Cerebellar nuclear complex (tissue), 1 donor: ENCODE measurements around the gene KLHL40.

Source experiments
- DNase-seq, 2 experiments: peaks; one replicate each; lab custom pipeline; 2025; lab: John Stamatoyannopoulos, UW

The KLHL40 gene

DNA sequence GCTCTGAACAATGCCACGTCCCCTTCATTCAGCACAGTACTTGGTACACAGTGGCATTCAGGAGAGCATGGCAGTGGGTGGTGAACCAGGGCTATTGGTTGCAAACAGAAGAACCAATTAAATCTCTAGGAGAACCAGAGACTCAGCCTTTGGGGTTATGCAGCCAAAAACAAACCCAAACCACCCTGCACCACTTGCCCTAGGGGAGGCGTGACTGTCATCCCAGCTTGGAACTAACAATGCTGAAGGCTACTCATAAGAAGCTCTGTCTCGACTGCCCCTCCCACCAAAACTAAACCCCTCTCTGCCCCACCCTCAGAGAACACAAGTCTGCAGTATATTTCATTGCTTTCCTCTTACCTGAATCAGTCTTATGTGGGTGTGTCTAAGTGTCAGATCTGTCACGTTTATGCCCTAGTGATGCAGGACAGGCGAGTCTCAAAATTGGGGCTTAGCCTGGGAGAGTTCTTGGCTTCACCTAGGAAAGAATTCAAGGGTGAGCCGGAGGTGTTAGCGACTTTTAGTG lies 15.2 kb upstream of the KLHL40 start:
- no peak for DNase-seq

DNA sequence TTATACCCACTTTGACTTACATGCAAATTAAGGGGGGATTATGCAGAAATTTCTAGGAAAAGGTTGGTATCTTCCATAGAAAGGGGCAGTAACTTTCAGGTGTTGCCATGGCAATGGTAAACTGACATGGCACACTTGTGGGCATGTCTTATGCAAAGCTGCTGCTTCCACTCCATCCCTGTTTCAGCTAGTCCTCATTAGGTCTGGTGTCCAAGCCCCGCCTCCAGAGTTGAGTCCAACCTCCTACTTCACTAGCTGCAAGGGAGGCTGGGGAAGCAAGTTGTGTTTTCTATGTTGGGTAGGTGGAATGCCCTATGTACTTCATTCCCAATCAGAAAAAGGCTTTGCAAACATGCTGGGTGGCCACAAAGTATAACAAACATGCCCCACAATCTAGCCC lies 14.7 kb upstream of the KLHL40 start:
- no peak for DNase-seq

DNA sequence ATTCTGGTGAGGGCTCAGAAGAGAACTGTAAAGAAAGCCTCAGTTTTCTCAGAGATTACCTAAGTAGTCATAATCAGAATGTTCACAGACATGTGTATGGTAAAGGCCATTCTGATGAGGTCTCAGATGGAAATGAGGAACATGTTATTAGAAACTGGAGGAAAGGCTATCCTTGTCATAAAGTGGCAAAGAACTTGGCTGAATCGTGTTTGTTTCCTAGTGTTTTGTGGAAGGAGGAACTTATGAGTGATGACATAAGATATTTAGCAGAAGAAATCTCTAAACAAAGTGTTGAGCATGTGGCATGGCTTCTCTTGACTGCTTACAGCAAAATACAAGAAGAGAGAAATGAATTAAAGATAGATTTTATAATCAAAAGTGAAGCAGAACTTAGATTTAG lies 12.8 kb upstream of the KLHL40 start:
- no peak for DNase-seq

DNA sequence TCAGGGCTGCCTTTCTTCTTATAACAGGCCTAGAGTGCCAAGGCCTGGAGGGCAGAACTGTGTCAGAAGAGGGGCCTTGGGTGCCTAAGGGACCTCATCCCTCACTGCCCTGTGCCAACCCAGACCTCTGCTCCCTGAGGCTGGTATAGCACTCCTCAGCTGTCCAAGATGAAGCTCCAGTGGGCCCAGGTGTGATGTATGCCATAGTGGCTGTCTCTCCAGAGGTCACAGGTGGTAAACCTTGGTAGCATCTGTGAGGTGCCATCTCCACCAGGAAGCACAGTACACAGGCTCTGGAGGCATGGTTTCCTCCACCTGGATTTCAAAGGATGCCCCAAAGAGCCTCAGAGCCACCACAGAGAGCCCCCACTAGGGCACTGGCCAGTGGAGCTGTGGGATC lies 12.3 kb upstream of the KLHL40 start:
- DNase-seq, result no peak

DNA sequence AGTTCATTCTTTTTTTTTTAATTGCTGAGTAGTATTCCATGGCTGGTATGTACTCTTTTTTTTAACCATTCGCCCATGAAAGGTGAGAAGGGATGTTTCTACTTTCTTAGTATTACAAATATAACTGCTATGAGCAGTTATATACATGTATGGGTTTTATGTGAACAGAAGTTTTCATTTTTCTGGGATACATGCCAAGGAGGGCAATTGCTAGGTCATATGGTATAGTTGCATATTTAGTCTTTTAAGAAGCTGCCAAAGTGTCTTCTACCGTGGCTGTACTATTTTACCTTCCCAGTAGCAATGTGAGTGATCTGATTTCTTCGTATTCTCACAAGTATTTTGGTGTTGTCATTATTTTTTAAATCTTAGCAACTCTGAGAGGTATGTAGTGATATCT lies 11.2 kb upstream of the KLHL40 start:
- no peak for DNase-seq

DNA sequence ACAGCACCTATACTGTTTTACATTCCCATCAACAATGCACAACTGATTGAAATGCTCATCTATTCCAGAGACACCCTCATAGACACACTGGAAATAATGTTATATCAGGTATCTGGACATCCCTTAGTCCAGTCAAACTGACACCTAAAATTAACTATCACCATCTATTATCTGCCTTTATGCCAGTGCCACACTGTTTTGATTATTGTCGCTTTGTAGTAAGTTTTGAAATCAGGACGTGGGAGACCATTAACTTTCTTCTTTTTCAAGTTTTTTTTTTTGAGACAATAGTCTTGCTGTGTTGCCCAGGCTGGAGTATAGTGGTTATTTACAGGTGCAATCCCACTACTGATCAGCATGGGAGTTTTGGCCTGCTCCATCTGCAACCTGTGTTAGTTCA lies 9.4 kb upstream of the KLHL40 start:
- DNase-seq, result no peak

DNA sequence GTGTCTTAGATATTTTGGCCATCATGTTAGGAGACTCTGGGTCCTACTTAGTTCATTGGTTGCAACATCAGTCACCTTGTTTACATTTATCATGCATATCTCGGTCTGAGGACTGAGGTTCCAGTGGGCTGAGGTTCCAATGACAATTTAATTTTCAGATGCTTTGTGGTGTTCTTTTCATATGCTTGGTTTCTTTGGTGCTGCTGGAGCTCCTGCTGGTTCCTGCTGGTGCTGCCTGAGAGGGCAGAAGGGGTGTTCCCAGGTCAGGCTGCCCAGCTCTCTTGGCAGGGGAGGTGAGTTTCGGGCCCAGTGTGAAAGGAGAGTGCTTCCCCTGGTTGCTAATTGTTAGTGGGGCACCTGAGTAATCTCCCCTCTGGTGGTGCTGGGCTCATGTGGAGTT lies 6.9 kb upstream of the KLHL40 start:
- DNase-seq, result no peak

DNA sequence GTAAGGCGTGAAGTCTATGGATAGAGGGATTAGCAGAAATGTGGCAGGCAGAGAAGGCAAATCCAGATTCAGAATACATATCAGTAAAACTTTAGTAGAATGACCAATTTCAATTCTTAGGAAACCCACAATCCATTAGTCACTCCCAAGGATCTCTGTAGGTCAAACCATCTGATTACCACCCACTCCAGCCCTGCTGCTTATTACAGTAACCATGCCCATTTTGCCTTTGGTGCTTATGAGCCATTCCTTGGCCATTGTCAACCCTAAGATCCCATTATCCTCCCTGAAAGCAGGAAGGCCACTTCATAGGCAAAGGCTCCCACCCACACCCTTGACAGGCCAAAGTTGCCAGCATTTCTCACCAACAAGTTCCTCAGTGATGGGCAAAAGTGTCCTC lies 5.1 kb upstream of the KLHL40 start:
- no peak for DNase-seq

DNA sequence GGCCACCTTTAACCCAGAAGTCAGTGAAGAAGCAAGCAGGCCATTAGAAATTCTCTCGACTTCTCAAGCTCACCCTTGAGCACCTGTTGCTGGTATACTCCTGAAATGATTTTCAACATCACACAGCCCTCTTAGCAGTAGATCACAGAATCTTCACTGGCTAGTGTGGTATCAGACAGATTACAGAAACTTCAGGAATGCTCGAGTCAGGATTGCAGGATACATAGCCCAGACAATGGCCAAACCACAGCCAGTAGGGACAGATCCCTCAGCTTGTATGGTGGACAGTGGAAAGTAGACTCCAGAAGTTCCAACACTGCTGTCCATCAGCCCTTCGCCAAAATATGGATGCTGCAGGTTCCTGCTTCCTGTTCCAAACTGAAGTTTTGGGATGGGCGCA lies 4.5 kb upstream of the KLHL40 start:
- DNase-seq, result no peak

DNA sequence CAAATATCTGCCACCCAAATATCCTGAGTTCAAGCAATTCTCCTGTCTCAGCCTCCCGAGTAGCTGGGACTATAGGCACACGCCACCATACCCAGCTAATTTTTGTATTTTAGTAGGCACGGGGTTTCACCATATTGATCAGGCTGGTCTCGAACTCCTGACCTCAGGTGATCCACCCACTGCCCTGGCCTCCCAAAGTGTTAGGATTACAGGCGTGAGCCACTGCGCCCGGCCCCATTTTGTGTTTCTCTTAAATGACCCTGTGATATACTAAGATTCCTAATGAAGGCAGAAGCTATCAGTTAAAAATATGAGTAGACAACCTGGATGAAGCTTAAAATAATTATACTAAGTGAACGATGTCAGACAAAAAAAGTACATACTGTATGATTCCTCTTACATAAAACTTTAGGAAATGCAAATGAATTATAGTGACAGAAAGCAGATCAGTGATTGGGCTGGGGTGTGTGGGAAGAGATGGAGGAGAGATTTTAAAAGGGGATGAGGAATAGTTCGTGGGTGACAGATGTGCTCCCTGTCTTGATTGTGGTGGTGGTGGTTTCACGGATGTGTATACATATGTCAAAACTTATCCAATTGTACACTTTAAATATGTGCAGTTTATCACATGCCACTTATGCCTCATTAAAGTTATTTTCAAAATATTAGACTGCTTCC lies 3.8 kb upstream of the KLHL40 start:
- no peak for DNase-seq

DNA sequence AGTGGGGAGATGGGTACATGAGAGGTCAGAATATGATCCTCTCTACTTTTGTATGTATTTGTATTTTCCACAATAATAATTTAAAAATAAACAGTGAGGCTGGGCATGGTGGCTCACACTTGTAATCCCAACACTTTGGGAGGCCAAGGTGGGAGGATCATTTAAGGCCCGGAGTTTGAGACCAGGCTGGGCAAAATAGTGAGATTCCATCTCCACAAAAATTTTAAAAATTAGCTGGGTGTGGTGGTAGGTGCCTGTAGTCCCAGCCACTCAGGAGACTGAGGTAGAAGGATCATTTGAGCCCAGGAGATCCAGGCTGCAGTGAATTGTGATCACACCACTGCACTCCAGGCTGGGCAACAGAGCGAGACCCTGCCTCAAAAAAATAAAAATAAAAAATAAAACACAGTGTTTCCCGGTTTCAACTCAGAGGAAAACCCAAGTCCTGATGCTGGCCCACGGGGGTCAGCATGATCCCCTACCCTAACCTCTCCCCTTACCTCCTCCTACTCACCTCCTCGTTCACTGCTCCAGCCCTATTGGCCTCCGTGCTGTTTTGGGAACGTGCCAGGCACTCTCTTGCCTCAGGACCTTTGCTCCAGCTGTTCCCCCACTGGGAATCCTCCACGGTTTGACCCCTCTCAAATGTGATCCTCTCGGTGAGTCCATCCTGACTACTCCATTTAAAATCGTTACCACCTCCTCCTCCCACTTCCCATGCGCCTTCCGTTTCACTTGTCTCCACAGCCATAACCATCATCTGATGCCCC lies 2.9 kb upstream of the KLHL40 start:
- no peak for DNase-seq

DNA sequence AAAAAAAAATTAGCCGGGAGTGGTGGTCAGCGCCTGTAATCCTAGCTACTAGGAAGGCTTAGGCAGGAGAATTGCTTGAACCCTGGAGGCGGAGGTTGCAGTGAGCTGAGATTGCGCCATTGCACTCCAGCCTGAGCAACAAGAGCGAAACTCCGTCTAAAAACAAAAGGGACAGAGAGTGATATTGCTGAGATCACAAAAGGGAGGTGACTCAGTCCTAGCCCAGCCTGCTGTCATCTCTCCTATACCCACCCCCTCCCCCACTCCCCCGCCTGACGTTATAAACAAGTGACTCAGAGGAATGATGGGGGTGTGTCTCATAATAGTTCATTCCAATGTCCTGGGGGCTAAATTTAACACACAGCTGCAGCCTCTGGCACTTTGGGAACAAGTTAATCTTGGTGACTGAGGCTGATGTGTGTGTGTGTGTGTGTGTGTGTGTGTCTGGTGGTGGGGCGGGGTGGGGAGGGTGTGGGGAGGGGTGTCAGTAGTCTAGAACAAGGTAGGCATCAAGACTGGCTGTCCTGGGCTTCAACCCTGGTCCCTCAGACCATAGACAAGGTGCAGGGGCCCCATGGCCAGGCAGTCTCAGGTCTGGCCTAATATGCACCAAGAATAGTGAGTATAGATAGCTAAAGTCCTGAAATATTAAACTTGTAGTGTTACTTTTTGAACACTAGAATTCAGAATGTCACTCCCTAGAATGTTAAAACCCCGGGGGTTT lies 1.3 kb upstream of the KLHL40 start:
- DNase-seq, result no peak

DNA sequence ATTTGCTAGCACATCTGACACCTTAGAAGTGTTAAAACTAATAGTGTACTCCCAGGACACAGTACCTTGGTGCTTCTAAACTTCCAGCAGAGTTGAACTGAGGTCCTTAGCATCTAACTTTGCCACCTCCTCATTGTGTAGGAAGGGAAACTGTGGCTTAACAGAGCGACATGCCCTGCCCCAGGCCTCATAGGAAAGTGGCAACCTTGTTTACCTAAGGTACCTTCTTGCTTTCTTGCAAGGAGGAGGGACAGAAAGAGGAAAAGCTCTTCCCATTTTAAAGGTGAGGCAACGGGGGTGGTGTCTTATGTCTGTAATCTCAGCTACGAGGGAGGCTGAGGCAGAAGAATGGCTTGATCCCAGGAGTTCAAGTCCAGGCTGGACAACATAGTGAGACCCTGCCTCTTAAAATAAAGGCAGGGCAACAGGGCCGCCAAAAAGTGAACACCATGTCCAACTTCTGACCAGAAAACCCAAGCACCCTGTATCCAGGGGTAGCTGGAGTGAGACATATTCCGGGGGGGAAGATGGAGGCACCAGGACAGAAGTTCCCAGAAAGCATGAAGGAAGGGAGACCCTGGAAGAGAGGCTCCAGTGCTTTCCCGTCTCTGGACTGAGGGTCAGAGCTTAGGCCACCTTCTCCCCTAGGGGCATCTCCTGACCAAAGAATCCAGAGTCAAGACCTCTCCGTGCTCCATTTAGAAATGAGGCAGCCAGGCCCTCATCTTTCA lies 540 bp upstream of the KLHL40 start:
- DNase-seq, result no peak

DNA sequence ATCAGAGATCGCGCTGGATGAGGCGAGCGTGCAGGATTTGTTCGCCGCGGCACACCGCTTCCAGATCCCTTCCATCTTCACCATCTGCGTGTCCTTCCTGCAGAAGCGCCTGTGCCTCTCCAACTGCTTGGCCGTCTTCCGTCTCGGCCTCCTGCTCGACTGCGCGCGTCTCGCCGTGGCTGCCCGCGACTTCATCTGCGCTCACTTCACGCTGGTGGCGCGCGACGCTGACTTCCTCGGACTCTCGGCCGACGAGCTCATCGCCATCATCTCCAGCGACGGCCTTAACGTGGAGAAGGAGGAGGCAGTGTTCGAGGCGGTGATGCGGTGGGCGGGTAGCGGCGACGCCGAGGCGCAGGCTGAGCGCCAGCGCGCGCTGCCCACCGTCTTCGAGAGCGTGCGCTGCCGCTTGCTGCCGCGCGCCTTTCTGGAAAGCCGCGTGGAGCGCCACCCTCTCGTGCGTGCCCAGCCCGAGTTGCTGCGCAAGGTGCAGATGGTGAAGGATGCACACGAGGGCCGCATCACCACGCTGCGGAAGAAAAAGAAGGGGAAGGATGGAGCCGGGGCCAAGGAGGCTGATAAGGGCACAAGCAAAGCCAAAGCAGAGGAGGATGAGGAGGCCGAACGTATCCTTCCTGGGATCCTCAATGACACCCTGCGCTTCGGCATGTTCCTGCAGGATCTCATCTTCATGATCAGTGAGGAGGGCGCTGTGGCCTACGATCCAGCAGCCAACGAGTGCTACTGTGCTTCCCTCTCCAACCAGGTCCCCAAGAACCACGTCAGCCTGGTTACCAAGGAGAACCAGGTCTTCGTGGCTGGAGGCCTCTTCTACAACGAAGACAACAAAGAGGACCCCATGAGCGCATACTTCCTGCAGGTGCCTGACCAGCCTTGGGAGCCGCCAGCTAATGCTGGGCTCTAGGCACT lies 819 bp downstream of the KLHL40 start:
- no peak for DNase-seq

DNA sequence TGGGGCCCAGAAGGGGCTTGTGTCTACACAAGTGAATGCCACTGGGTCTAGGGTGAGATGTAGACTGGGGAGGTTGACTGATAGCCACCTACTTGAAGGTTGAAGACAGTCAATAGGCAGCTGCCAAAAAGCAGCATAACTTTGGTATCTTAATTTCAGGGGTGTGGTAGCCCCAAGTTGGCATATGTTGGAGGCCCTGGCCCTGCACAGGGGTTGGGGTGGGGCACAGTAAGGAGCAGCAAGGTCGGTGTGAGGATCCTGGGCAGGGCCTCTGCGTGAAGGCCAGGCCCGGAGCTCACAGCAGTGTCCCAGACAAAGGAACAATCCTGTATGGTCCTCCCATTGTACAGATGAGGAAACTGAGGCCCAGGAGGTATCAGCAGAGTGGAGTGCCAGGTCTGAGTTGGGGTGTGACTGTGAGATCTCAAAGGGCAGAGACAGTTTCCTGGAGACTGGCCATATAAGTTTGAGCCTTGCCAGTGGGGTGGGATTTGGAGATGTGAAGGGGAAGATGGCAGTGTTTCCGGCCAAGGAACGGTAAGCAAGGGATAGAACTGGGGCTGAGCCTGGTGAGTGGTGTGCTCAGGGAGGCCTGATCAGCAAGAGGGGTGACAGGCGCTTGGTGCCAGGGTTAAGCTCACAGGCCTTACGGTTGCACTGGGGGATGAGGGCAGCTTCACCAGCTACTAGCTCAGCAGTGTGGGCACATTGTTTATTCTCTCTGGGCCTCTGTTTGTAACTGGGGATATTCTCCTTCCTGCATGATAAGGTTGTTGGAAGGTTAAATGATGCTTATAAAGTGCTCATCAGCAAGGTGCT lies 1.7 kb downstream of the KLHL40 start:
- DNase-seq, result no peak

DNA sequence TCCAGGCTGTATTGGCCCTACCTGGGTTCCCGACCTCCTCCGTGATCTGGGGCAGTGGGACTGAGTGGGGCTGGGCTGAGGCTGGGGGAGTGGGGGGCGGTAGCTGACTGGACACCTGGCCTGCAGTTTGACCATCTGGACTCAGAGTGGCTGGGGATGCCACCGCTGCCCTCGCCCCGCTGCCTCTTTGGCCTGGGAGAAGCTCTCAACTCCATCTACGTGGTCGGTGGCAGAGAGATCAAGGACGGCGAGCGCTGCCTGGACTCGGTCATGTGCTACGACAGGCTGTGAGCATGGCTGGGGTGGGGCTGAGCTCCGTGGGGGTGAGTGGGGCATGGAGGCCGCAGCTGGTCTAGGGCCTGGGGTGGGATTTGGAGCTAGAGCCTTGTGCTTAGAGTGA lies 2.7 kb downstream of the KLHL40 start:
- DNase-seq, result no peak

DNA sequence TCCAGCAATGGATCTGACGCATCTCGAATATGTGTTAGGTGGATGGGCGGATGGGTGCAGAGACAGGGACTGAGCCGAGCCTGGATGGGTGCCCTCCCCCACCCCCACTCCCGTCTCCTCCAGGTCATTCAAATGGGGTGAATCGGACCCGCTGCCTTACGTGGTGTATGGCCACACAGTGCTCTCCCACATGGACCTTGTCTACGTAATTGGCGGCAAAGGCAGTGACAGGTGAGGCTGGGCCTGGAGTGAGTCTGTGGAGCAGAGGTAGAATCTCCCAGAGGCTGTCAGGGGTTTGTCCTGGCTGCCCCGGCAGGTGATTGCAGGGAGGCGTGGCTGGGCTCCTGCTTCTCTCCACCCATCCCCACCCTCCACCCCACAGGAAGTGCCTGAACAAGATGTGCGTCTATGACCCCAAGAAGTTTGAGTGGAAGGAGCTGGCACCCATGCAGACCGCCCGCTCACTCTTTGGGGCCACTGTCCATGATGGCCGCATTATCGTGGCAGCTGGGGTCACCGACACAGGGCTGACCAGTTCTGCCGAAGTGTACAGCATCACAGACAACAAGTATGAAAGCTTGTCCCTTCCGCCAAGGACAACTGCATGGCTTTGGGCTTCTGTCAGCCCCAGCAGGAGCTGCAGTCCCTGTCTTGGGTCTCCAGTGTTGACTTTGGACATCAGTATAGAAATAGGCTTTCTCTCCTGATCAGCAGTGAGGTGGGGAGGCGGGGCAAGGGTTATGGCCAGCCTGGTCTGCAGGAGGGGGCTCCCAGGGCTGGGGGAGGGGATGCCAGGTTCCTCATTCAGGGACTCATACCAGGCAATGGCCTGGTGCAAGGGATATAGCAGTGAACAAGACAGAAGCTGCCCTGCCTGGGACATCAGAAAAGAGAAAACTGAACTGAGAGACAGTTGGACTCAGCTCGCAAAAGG lies 3.4 kb downstream of the KLHL40 start:
- DNase-seq, result no peak

DNA sequence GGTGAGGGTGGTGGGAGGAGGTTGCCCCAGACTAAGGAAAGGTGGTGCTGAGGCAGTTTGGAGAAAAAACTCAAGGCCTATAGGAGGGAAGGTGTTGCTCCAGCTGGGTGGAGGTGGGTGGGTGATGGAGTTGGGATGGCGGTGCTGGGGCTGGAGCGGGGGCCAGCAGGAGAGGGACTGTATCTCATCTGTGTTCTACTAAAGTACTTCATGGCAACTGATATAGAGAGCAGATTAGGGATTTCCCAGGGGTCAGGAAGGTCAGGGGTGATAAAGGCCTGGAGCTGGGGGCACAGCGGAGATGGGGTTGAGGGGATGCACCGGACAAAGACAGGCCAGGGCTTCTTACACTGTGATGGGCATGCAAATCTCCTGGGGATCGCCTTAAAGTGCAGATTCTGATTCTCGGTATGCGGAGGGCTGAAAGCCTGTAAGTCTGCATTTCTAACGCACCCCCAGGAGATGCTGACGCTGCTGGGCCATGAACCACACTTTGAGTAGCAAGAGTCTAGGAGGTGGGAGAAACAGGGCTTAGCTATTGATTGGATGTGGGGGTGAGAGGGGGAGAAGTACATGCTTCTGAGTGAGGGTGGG lies 4.2 kb downstream of the KLHL40 start:
- DNase-seq, result no peak

DNA sequence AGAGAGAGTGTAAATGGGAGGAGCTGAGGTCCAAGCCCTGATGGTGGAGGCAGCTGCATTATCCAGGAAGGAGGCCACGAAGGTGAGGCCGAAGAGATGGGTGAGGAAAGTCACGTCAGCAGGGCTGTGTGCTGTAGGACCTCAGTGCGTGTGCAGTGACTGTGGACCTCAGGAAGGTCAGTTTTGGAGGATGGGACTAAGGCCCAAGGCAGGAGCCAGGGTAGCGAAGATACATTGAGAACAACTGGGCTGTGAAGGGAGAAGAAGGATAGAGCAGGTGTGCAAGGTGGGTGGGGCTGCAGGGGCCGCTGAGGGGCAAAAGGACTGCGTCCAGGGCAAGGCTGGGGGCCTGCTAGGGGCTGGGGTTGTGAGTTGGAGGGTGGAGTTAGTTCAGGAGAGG lies 4.9 kb downstream of the KLHL40 start:
- DNase-seq, result no peak
